Neural progenitor cell (in vitro differentiated cells): ENCODE data around the gene ZAR1L.
A peak's percentile ranks its signal among the peaks of the same experiment; 100 is the strongest.

Source experiments
- EZH2 ChIP-seq: fragments of 200-600 bp; sonication (generic); IDR thresholded peaks from 2 replicates; pipeline ENCODE4 v1.6.1; 2017; ENCODE audit warnings: antibody characterized with exemption, mild to moderate bottlenecking, moderate library complexity
- EZH2phosphoT487 ChIP-seq: fragments of 200-600 bp; sonication (generic); IDR thresholded peaks from 2 replicates; pipeline ENCODE4 v1.6.1; 2017; ENCODE audit warnings: antibody characterized with exemption
- TF ChIP-seq, protein P1 (sequence below): fragments of 200-600 bp; sonication (generic); IDR thresholded peaks from 2 replicates; pipeline ENCODE4 v1.5.1; 2017; ENCODE audit warnings: antibody characterized with exemption, mild to moderate bottlenecking

DNA sequence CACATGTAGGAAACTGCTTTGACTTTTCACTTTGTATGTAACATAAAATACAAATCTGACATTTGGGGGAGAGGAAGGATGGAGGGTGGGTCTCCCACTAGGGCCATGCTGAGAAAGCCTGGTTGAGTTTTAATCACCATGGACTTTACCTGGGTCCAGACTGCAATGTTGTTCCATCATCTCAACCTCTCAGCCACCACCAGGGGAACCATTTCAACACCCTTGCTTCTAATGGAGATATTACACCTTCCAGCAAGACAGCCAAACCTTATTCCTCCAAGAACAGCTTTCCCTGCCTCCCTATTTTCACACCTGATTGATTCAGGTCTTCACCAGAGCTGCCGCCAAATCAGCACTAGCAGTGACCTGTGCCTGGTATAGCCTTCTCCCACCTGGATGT, 56.0 kb downstream of the ZAR1L start:
- no peak for TF ChIP-seq EZH2
- TF ChIP-seq, protein P1, sequence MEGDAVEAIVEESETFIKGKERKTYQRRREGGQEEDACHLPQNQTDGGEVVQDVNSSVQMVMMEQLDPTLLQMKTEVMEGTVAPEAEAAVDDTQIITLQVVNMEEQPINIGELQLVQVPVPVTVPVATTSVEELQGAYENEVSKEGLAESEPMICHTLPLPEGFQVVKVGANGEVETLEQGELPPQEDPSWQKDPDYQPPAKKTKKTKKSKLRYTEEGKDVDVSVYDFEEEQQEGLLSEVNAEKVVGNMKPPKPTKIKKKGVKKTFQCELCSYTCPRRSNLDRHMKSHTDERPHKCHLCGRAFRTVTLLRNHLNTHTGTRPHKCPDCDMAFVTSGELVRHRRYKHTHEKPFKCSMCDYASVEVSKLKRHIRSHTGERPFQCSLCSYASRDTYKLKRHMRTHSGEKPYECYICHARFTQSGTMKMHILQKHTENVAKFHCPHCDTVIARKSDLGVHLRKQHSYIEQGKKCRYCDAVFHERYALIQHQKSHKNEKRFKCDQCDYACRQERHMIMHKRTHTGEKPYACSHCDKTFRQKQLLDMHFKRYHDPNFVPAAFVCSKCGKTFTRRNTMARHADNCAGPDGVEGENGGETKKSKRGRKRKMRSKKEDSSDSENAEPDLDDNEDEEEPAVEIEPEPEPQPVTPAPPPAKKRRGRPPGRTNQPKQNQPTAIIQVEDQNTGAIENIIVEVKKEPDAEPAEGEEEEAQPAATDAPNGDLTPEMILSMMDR = peak; percentile 29
- TF ChIP-seq EZH2phosphoT487 = no peak
